Upper lobe of left lung (tissue), 6 donors: Measurements from ENCODE around the gene RPRML. TPM values are rescaled to one million over a fixed set of nuclear protein-coding genes. Genes with fewer than 3 reads are reported as not detected.
"Not testable (repeated sequence)": the region's sequence is repeated elsewhere in the genome, so short reads cannot be mapped to it uniquely, and the experiment has no call there.

ENCODE experiments used
- ATAC-seq, 2 donors: fragments of 200-7000 bp; cut with Tn5 transposase; one replicate each; pipeline ENCODE4 v1.9.1; 2022; ENCODE audit warnings: mild to moderate bottlenecking in 2 of 2, moderate library complexity in 2 of 2; ENCODE audit not compliant: low FRiP score in 2 of 2
- DNase-seq, 2 donors: peaks; one replicate each; pipeline ENCODE4 v3.0.0-alpha.2; 2019 to 2020
- H3K27ac ChIP-seq, 4 donors: fragments of 200-600 bp; sonication (generic); one replicate each; pipeline ENCODE4 v1.5.1; 2016 to 2019
- H3K27me3 ChIP-seq, 4 donors: fragments of 200-600 bp; sonication (generic); one replicate each; pipeline ENCODE4 v1.5.1; 2017 to 2019
- H3K36me3 ChIP-seq, 4 donors: fragments of 200-600 bp; sonication (generic); one replicate each; pipeline ENCODE4 v1.5.1; 2016 to 2019
- H3K4me1 ChIP-seq, 4 donors: fragments of 200-600 bp; sonication (generic); one replicate each; pipeline ENCODE4 v1.5.1; 2018 to 2019
- H3K4me3 ChIP-seq, 4 donors: fragments of 200-600 bp; sonication (generic); one replicate each; pipeline ENCODE4 v1.5.1; 2017 to 2019; ENCODE audit warnings: mild to moderate bottlenecking in 2 of 4, moderate library complexity in 1 of 4
- H3K9me3 ChIP-seq, 4 donors: fragments of 200-600 bp; sonication (generic); one replicate each; pipeline ENCODE4 v1.5.1; 2018 to 2019
- EP300 ChIP-seq, 4 donors: sonication (generic); formaldehyde crosslinking; IDR thresholded peaks; one replicate each; pipeline ENCODE4 v1.5.1; 2017; ENCODE audit warnings: antibody characterized with exemption in 4 of 4, control low read depth in 2 of 4
- POLR2A ChIP-seq, 4 donors: fragments of 450-650 bp; IDR thresholded peaks; one replicate each; pipeline ENCODE4 v1.5.1; 2016 to 2017; ENCODE audit warnings: antibody characterized with exemption in 4 of 4, mild to moderate bottlenecking in 2 of 4
- POLR2AphosphoS5 ChIP-seq, 2 donors: sonication (generic); formaldehyde crosslinking; IDR thresholded peaks; one replicate each; pipeline ENCODE4 v1.5.1; 2017; ENCODE audit warnings: antibody characterized with exemption in 2 of 2
- WGBS, 2 donors: methylation state at CpG; one replicate each; pipeline ENCODE4 v1.1.5; 2017 to 2018; 5-methylcytosine and 5-hydroxymethylcytosine counted together
- total RNA-seq, 6 donors: library from RNA; depleted of rRNA in 4 of 6; stranded (reverse); fragments of >200 nt in 4 of 6; gene quantifications; one replicate each; pipeline versions ENCODE4 v1.1.0 to v1.2.1, GENCODE V29; 2016 to 2021
- TF ChIP-seq, protein P1 (sequence below), 6 experiments: fragments of 450-650 bp in 4 of 6; fragments of 200-600 bp in 2 of 6; sonication (generic) in 2 of 6; IDR thresholded peaks; one replicate each; pipeline ENCODE4 v1.5.1; 2016 to 2019; ENCODE audit warnings: antibody characterized with exemption in 6 of 6
- donor health status: DM: no; HTN: no; CAD: no; lungs with moderate emphysema.
- donor health status: DM: no; HTN: yes; CAD: no; lungs with severe emphysema.

Gene RPRML
- total RNA-seq, 6 donors from 2014 or later: 0.30 to 3.9 (median 0.91) TPM; not detected in 3

DNA sequence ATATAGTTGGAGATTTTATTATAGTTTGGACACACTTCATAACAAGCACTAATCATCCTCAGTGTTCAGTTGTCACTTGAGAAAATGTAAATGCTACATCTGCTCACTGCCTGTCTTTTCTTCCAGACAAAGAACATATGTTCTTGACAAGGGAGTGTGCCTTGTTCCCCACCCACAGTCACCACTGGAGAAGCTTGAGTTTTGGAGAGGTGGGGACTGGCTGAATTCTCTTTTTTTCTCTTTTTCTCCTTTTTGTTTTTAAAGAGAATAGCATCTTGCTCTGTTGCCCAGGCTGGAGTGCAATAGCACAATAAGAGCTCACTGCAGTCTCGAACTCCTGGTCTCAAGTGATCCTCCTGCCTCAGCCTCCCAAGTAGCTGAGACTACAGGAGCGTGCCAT, 15.5 kb downstream of the RPRML start:
- ATAC-seq (no peak), DNase-seq (no peak)
- H3K27me3 ChIP-seq: no peaks in the 10 kb centered on the region
- H3K27ac ChIP-seq: no peak overlapping the region
- no peak for TF ChIP-seq POLR2AphosphoS5 (IDR thresholded peaks at IDR 0.05)
- TF ChIP-seq, protein P1, sequence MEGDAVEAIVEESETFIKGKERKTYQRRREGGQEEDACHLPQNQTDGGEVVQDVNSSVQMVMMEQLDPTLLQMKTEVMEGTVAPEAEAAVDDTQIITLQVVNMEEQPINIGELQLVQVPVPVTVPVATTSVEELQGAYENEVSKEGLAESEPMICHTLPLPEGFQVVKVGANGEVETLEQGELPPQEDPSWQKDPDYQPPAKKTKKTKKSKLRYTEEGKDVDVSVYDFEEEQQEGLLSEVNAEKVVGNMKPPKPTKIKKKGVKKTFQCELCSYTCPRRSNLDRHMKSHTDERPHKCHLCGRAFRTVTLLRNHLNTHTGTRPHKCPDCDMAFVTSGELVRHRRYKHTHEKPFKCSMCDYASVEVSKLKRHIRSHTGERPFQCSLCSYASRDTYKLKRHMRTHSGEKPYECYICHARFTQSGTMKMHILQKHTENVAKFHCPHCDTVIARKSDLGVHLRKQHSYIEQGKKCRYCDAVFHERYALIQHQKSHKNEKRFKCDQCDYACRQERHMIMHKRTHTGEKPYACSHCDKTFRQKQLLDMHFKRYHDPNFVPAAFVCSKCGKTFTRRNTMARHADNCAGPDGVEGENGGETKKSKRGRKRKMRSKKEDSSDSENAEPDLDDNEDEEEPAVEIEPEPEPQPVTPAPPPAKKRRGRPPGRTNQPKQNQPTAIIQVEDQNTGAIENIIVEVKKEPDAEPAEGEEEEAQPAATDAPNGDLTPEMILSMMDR (IDR thresholded peaks at IDR 0.05): no peak
- no peak for TF ChIP-seq EP300 (IDR thresholded peaks at IDR 0.05)
- no peak for TF ChIP-seq POLR2A (IDR thresholded peaks at IDR 0.05)
- no peak overlapping the region for H3K4me3 ChIP-seq
- H3K36me3 ChIP-seq: peaks cover 0 to 4% (median 0%) of the 10 kb centered on the region in 4 donors
- H3K9me3 ChIP-seq: no peaks in the 10 kb centered on the region
- peaks cover 0 to 3% (median 1%) of the 10 kb centered on the region in 4 donors for H3K4me1 ChIP-seq
- whole genome bisulfite sequencing, 2 donors: 81 to 86% methylated on average over 2 of the region's 2 CpGs

DNA sequence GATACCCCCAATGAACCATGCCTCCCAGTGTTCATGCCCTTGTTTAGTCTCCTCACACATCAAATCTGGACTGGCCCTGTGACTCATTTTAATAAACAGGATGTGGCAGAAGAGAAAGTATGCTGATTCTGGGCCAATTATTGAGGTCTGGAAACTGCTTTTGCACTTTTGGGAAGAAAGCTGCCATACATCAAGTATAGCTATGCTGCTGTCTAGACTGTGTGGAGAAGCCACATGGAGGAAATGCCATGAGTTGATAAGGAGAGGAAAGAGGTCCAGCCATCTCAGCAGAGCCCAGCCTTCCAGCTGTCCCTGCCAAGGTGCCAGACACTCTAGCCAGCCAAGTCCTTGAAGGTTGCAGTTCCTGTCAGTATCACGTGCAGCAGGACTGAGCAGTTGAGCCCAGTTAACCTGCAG, 16.7 kb downstream of the RPRML start:
- DNase-seq: no peak
- H3K27ac ChIP-seq: no peak overlapping the region
- no peaks in the 10 kb centered on the region for H3K36me3 ChIP-seq
- 0 to 9% methylated on average over 1 of the region's 1 CpG for WGBS, 2 donors
- peaks cover 0 to 3% (median 1%) of the 10 kb centered on the region in 4 donors for H3K4me1 ChIP-seq
- H3K27me3 ChIP-seq: no peaks in the 10 kb centered on the region
- H3K9me3 ChIP-seq: no peaks in the 10 kb centered on the region
- no peak overlapping the region for H3K4me3 ChIP-seq
- ATAC-seq: peak in 1 of 2 donors; percentile 47
- no peak for TF ChIP-seq POLR2AphosphoS5 (IDR thresholded peaks at IDR 0.05)
- TF ChIP-seq, protein P1 (IDR thresholded peaks at IDR 0.05): no peak
- TF ChIP-seq POLR2A (IDR thresholded peaks at IDR 0.05): no peak
- TF ChIP-seq EP300 (IDR thresholded peaks at IDR 0.05): no peak

DNA sequence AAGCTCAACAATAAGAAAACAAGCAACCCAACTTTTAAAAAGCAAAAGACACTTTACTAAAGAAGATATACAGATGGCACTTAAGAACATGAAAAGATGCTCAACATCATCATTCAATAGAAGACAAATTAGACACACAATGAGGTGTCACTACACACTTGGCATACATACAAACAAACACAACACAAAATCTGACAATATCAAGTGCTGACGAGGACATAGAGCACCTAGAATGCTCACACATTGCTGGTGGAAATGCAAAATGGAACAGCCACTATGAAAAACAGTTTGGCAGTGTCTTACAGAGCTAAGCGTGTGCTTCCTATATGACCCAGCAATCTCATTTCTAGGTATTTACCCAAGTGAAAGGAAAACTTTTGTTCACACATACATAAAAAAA, 18.9 kb downstream of the RPRML start:
- TF ChIP-seq, protein P1 (IDR thresholded peaks at IDR 0.05): no peak
- TF ChIP-seq POLR2A (IDR thresholded peaks at IDR 0.05): no peak
- no peak for TF ChIP-seq POLR2AphosphoS5 (IDR thresholded peaks at IDR 0.05)
- no peak for TF ChIP-seq EP300 (IDR thresholded peaks at IDR 0.05)
- Histone ChIP-seq H3K9me3 (no peaks in the 10 kb centered on the region), H3K36me3 (no peaks in the 10 kb centered on the region), H3K27me3 (no peaks in the 10 kb centered on the region), H3K27ac (no peak overlapping the region), H3K4me3 (no peak overlapping the region), H3K4me1 (peaks cover 0 to 3% (median 1%) of the 10 kb centered on the region in 4 donors)
- ATAC-seq: no peak
- WGBS, 2 donors: 45 to 50% methylated on average over 2 of the region's 2 CpGs
- no peak for DNase-seq

DNA sequence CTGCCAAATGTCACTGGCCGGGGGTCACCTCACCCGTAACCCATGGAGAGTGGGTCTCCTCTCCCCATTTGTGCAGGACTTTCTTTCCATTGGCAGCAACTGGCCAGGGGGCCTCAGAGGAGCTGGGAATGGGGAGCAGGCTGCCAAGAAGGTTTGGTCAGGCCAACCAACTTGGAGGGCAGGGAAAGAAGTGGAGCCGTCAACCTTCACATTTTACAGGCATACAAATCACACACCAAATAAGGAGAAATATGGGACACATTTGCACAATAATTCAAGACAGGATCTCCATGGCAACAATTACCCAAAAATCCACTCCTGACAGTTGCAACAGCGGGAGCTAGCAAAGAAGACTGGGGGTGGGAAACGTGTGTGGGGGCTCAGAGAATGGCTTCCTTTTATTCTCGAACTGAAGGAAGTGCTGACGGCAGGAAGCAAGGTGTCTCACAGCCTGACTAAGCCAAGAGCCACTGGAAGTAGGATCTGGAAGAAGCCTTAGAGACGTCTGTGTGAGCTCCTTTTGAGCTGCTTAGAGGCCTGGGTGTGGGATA, 20.9 kb downstream of the RPRML start:
- Histone ChIP-seq H3K9me3 (no peaks in the 10 kb centered on the region), H3K27ac (no peak overlapping the region), H3K36me3 (no peaks in the 10 kb centered on the region), H3K4me1 (peaks cover 0 to 3% (median 1%) of the 10 kb centered on the region in 4 donors), H3K4me3 (no peak overlapping the region), H3K27me3 (no peaks in the 10 kb centered on the region)
- 59 to 66% methylated on average over 6 to 8 of the region's 8 CpGs for WGBS, 2 donors
- ATAC-seq (no peak), DNase-seq (no peak)
- no peak for TF ChIP-seq POLR2AphosphoS5 (IDR thresholded peaks at IDR 0.05)
- TF ChIP-seq, protein P1 (IDR thresholded peaks at IDR 0.05): no peak
- TF ChIP-seq EP300 (IDR thresholded peaks at IDR 0.05): no peak
- no peak for TF ChIP-seq POLR2A (IDR thresholded peaks at IDR 0.05)

DNA sequence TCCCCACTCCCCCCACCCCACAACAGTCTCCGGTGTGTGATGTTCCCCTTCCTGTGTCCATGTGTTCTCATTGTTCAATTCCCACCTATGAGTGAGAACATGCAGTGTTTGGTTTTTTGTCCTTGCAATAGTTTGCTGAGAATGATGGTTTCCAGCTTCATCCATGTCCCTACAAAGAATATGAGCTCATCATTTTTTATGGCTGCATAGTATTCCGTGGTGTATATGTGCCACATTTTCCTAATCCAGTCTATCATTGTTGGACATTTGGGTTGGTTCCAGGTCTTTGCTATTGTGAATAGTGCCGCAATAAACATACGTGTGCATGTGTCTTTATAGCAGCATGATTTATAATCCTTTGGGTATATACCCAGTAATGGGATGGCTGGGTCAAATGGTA, 25.9 kb downstream of the RPRML start:
- H3K27ac ChIP-seq, H3K9me3 ChIP-seq, H3K4me1 ChIP-seq, ATAC-seq, DNase-seq, H3K27me3 ChIP-seq, H3K36me3 ChIP-seq, H3K4me3 ChIP-seq: not testable (repeated sequence)
- WGBS, 2 donors: 89 to 100% methylated on average over 1 to 2 of the region's 4 CpGs
